ENCODE data around the gene SNX5.

DNA sequence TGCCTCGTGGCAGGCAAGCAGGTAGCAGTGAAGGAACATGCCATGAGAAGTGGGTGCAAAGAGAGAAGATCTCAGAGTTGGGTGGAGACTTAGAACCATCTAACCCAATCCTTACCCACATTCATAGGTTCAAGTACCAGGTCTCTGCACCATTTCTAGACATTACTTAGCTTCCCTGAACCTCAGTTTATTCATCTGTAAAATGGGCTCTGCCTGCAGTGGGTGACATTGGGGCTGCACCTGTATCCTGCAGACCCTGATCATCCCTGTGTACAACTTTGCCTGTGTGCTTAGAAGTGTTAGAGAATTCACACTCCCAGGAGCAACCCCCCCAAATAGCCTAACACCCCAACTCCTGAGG, 42.7 kb downstream of the SNX5 start:
- no peak for TF ChIP-seq CTCF (IDR thresholded peaks at IDR 0.05; ENCODE audit: borderline replicate concordance, extremely low read depth, low read length, poor library complexity, severe bottlenecking)
- TF ChIP-seq EZH2 (IDR thresholded peaks at IDR 0.05; ENCODE audit: borderline replicate concordance, low read depth, low read length, severe bottlenecking): no peak

All from DND-41 (cell line).